Measurements from ENCODE around the gene MGST3.
A peak's percentile ranks its signal among the peaks of the same experiment; 100 is the strongest.

MGST3 gene

GRCh38 chr1:165628147-165628822, 2.7 kb upstream of the MGST3 start:
- no peak overlapping the region for H3K4me3 ChIP-seq (ENCODE audit: low read depth in 1 of 2, low read length in 2 of 2)
- H3K27me3 ChIP-seq (ENCODE audit: control insufficient read depth in 1 of 2, insufficient read depth in 2 of 2, low read length in 2 of 2): no peaks in the 10 kb centered on the region
- H3K4me1 ChIP-seq (ENCODE audit: control insufficient read depth in 1 of 2, insufficient read depth in 2 of 2, low read length in 2 of 2): peaks cover 21 to 29% of the 10 kb centered on the region in 2 donors
- no peaks in the 10 kb centered on the region for H3K36me3 ChIP-seq (ENCODE audit: control insufficient read depth in 1 of 2, insufficient read depth in 2 of 2, low read length in 2 of 2)
- H3K9me3 ChIP-seq (ENCODE audit: control insufficient read depth in 1 of 2, low read length in 2 of 2): no peaks in the 10 kb centered on the region
- H3K9ac ChIP-seq (ENCODE audit: low read depth in 1 of 2, low read length in 2 of 2): no peak overlapping the region
- no peak overlapping the region for H3K27ac ChIP-seq (ENCODE audit: low read depth, low read length)

- Histone ChIP-seq H3K36me3 (ENCODE audit: control insufficient read depth in 1 of 2, insufficient read depth in 2 of 2, low read length in 2 of 2) (no peaks in the 10 kb centered on the region), H3K9ac (ENCODE audit: low read depth in 1 of 2, low read length in 2 of 2) (no peak overlapping the region), H3K9me3 (ENCODE audit: control insufficient read depth in 1 of 2, low read length in 2 of 2) (no peaks in the 10 kb centered on the region), H3K4me3 (ENCODE audit: low read depth in 1 of 2, low read length in 2 of 2) (no peak overlapping the region), H3K4me1 (ENCODE audit: control insufficient read depth in 1 of 2, insufficient read depth in 2 of 2, low read length in 2 of 2) (peaks cover 29 to 32% of the 10 kb centered on the region in 2 donors), H3K27me3 (ENCODE audit: control insufficient read depth in 1 of 2, insufficient read depth in 2 of 2, low read length in 2 of 2) (no peaks in the 10 kb centered on the region), H3K27ac (ENCODE audit: low read depth, low read length) (no peak overlapping the region)
Measured at GRCh38 chr1:165629151-165629550, 1.9 kb upstream of the MGST3 start.

- no peaks in the 10 kb centered on the region for H3K36me3 ChIP-seq (ENCODE audit: control insufficient read depth in 1 of 2, insufficient read depth in 2 of 2, low read length in 2 of 2)
- peaks cover 32 to 38% of the 10 kb centered on the region in 2 donors for H3K4me1 ChIP-seq (ENCODE audit: control insufficient read depth in 1 of 2, insufficient read depth in 2 of 2, low read length in 2 of 2)
- no peaks in the 10 kb centered on the region for H3K9me3 ChIP-seq (ENCODE audit: control insufficient read depth in 1 of 2, low read length in 2 of 2)
- H3K27me3 ChIP-seq (ENCODE audit: control insufficient read depth in 1 of 2, insufficient read depth in 2 of 2, low read length in 2 of 2): no peaks in the 10 kb centered on the region
- peak overlapping the region; percentile 90 to 99 for H3K4me3 ChIP-seq (ENCODE audit: low read depth in 1 of 2, low read length in 2 of 2)
- peak overlapping the region; percentile 96 for H3K27ac ChIP-seq (ENCODE audit: low read depth, low read length)
- H3K9ac ChIP-seq (ENCODE audit: low read depth in 1 of 2, low read length in 2 of 2): peak overlapping the region; percentile 94 to 98
Measured at GRCh38 chr1:165629848-165630628, 996 bp upstream of the MGST3 start.

- H3K4me1 ChIP-seq (ENCODE audit: control insufficient read depth in 1 of 2, insufficient read depth in 2 of 2, low read length in 2 of 2): peaks cover 36 to 44% of the 10 kb centered on the region in 2 donors
Measured at GRCh38 chr1:165631342-165632151, 513 bp downstream of the MGST3 start.

GRCh38 chr1:165632152-165632469, 1.1 kb downstream of the MGST3 start:
- peaks cover 41 to 49% of the 10 kb centered on the region in 2 donors for H3K4me1 ChIP-seq (ENCODE audit: control insufficient read depth in 1 of 2, insufficient read depth in 2 of 2, low read length in 2 of 2)

More at GRCh38 chr1:165631342-165632151, 513 bp downstream of the MGST3 start:
- Histone ChIP-seq H3K4me3 (ENCODE audit: low read depth in 1 of 2, low read length in 2 of 2) (peak overlapping the region; percentile 90 to 99), H3K9me3 (ENCODE audit: control insufficient read depth in 1 of 2, low read length in 2 of 2) (no peaks in the 10 kb centered on the region), H3K9ac (ENCODE audit: low read depth in 1 of 2, low read length in 2 of 2) (peak overlapping the region; percentile 94 to 98), H3K36me3 (ENCODE audit: control insufficient read depth in 1 of 2, insufficient read depth in 2 of 2, low read length in 2 of 2) (no peaks in the 10 kb centered on the region), H3K27ac (ENCODE audit: low read depth, low read length) (peak overlapping the region; percentile 96), H3K27me3 (ENCODE audit: control insufficient read depth in 1 of 2, insufficient read depth in 2 of 2, low read length in 2 of 2) (no peaks in the 10 kb centered on the region)

GRCh38 chr1:165632491-165632890, 1.5 kb downstream of the MGST3 start:
- peak overlapping the region; percentile 96 for H3K27ac ChIP-seq (ENCODE audit: low read depth, low read length)
- no peaks in the 10 kb centered on the region for H3K27me3 ChIP-seq (ENCODE audit: control insufficient read depth in 1 of 2, insufficient read depth in 2 of 2, low read length in 2 of 2)
- H3K4me3 ChIP-seq (ENCODE audit: low read depth in 1 of 2, low read length in 2 of 2): peak overlapping the region; percentile 90 to 99
- H3K9me3 ChIP-seq (ENCODE audit: control insufficient read depth in 1 of 2, low read length in 2 of 2): no peaks in the 10 kb centered on the region
- no peaks in the 10 kb centered on the region for H3K36me3 ChIP-seq (ENCODE audit: control insufficient read depth in 1 of 2, insufficient read depth in 2 of 2, low read length in 2 of 2)
- peaks cover 45 to 53% of the 10 kb centered on the region in 2 donors for H3K4me1 ChIP-seq (ENCODE audit: control insufficient read depth in 1 of 2, insufficient read depth in 2 of 2, low read length in 2 of 2)
- peak overlapping the region; percentile 94 to 98 for H3K9ac ChIP-seq (ENCODE audit: low read depth in 1 of 2, low read length in 2 of 2)

More at GRCh38 chr1:165632152-165632469, 1.1 kb downstream of the MGST3 start:
- Histone ChIP-seq H3K9ac (ENCODE audit: low read depth in 1 of 2, low read length in 2 of 2) (peak overlapping the region; percentile 94 to 98), H3K9me3 (ENCODE audit: control insufficient read depth in 1 of 2, low read length in 2 of 2) (no peaks in the 10 kb centered on the region), H3K27me3 (ENCODE audit: control insufficient read depth in 1 of 2, insufficient read depth in 2 of 2, low read length in 2 of 2) (no peaks in the 10 kb centered on the region), H3K27ac (ENCODE audit: low read depth, low read length) (peak overlapping the region; percentile 96), H3K4me3 (ENCODE audit: low read depth in 1 of 2, low read length in 2 of 2) (peak overlapping the region; percentile 90 to 99), H3K36me3 (ENCODE audit: control insufficient read depth in 1 of 2, insufficient read depth in 2 of 2, low read length in 2 of 2) (no peaks in the 10 kb centered on the region)

- Histone ChIP-seq H3K27ac (ENCODE audit: low read depth, low read length) (no peak overlapping the region), H3K4me3 (ENCODE audit: low read depth in 1 of 2, low read length in 2 of 2) (peak overlapping the region; percentile 27 to 90)
Measured at GRCh38 chr1:165633614-165634013, 2.6 kb downstream of the MGST3 start.

GRCh38 chr1:165634154-165634921, 3.3 kb downstream of the MGST3 start:
- no peaks in the 10 kb centered on the region for H3K27me3 ChIP-seq (ENCODE audit: control insufficient read depth in 1 of 2, insufficient read depth in 2 of 2, low read length in 2 of 2)
- no peaks in the 10 kb centered on the region for H3K9me3 ChIP-seq (ENCODE audit: control insufficient read depth in 1 of 2, low read length in 2 of 2)
- H3K4me1 ChIP-seq (ENCODE audit: control insufficient read depth in 1 of 2, insufficient read depth in 2 of 2, low read length in 2 of 2): peaks cover 52 to 60% of the 10 kb centered on the region in 2 donors
- H3K36me3 ChIP-seq (ENCODE audit: control insufficient read depth in 1 of 2, insufficient read depth in 2 of 2, low read length in 2 of 2): peaks cover 4 to 6% of the 10 kb centered on the region in 2 donors
- H3K9ac ChIP-seq (ENCODE audit: low read depth in 1 of 2, low read length in 2 of 2): peak overlapping the region in 1 of 2 donors; percentile 56
- H3K27ac ChIP-seq (ENCODE audit: low read depth, low read length): no peak overlapping the region
- peak overlapping the region; percentile 27 to 38 for H3K4me3 ChIP-seq (ENCODE audit: low read depth in 1 of 2, low read length in 2 of 2)

More at GRCh38 chr1:165633614-165634013, 2.6 kb downstream of the MGST3 start:
- H3K27me3 ChIP-seq (ENCODE audit: control insufficient read depth in 1 of 2, insufficient read depth in 2 of 2, low read length in 2 of 2): no peaks in the 10 kb centered on the region
- H3K4me1 ChIP-seq (ENCODE audit: control insufficient read depth in 1 of 2, insufficient read depth in 2 of 2, low read length in 2 of 2): peaks cover 51 to 57% of the 10 kb centered on the region in 2 donors
- H3K9me3 ChIP-seq (ENCODE audit: control insufficient read depth in 1 of 2, low read length in 2 of 2): no peaks in the 10 kb centered on the region
- H3K9ac ChIP-seq (ENCODE audit: low read depth in 1 of 2, low read length in 2 of 2): no peak overlapping the region
- H3K36me3 ChIP-seq (ENCODE audit: control insufficient read depth in 1 of 2, insufficient read depth in 2 of 2, low read length in 2 of 2): no peaks in the 10 kb centered on the region

- H3K36me3 ChIP-seq (ENCODE audit: control insufficient read depth in 1 of 2, insufficient read depth in 2 of 2, low read length in 2 of 2): peaks cover 4 to 13% of the 10 kb centered on the region in 2 donors
- no peak overlapping the region for H3K27ac ChIP-seq (ENCODE audit: low read depth, low read length)
- no peaks in the 10 kb centered on the region for H3K9me3 ChIP-seq (ENCODE audit: control insufficient read depth in 1 of 2, low read length in 2 of 2)
- H3K4me3 ChIP-seq (ENCODE audit: low read depth in 1 of 2, low read length in 2 of 2): no peak overlapping the region
- H3K9ac ChIP-seq (ENCODE audit: low read depth in 1 of 2, low read length in 2 of 2): no peak overlapping the region
- peaks cover 50 to 58% of the 10 kb centered on the region in 2 donors for H3K4me1 ChIP-seq (ENCODE audit: control insufficient read depth in 1 of 2, insufficient read depth in 2 of 2, low read length in 2 of 2)
- no peaks in the 10 kb centered on the region for H3K27me3 ChIP-seq (ENCODE audit: control insufficient read depth in 1 of 2, insufficient read depth in 2 of 2, low read length in 2 of 2)
Measured at GRCh38 chr1:165635329-165635728, 4.3 kb downstream of the MGST3 start.
